ENCODE results near the gene DOCK9. TPM values are rescaled to one million over a fixed set of nuclear protein-coding genes. Genes with fewer than 3 reads are reported as not detected.

DOCK9 gene
- total and polyA plus RNA-seq, 2 donors (not counting 1 experiment from before 2014, with no cell fraction given): 18.2 TPM

GRCh38 chr13:98880677-98881076, 97.2 kb downstream of the DOCK9 start:
- Histone ChIP-seq H4K20me1 (ENCODE audit: control insufficient read depth, extremely low read depth, insufficient read depth, low read length) (no peaks in the 10 kb centered on the region), H3K36me3 (ENCODE audit: control insufficient read depth, insufficient read depth, low read length) (no peaks in the 10 kb centered on the region), H3K27ac (ENCODE audit: insufficient read depth, low read length) (no peak overlapping the region), H3K4me2 (ENCODE audit: extremely low read depth, insufficient read depth, low read length) (no peak overlapping the region), H3K4me1 (ENCODE audit: control insufficient read depth, extremely low read depth, insufficient read depth, low read length) (no peaks in the 10 kb centered on the region), H3K9me3 (ENCODE audit: control insufficient read depth, insufficient read depth, low read depth, low read length) (no peaks in the 10 kb centered on the region), H3K9ac (ENCODE audit: insufficient read depth, low read length) (no peak overlapping the region), H2AFZ (ENCODE audit: low read length) (no peak overlapping the region), H3K79me2 (ENCODE audit: control insufficient read depth, insufficient read depth, low read length) (no peaks in the 10 kb centered on the region), H3K27me3 (ENCODE audit: control insufficient read depth, insufficient read depth, low read length) (no peaks in the 10 kb centered on the region), H3K4me3 (replicated peaks in 1 of 4; ENCODE audit: control extremely low read depth in 1 of 4, insufficient read depth in 1 of 4, low read depth in 3 of 4, low read length in 4 of 4) (no peak overlapping the region)
- TF ChIP-seq CTCF (conservative IDR thresholded peaks at IDR 0.05 in 1 of 2, IDR thresholded peaks at IDR 0.05 in 1 of 2; ENCODE audit: low read depth in 1 of 2, low read length in 2 of 2): no peak
- no peak for TF ChIP-seq EZH2 (IDR thresholded peaks at IDR 0.05; ENCODE audit: low read length, missing control alignments)
- DNase-seq (ENCODE audit: low read depth in 2 of 2): no peak

GRCh38 chr13:98879957-98880356, 97.9 kb downstream of the DOCK9 start:
- DNase-seq (ENCODE audit: low read depth in 2 of 2): no peak
- H3K4me1 ChIP-seq (ENCODE audit: control insufficient read depth, extremely low read depth, insufficient read depth, low read length): no peaks in the 10 kb centered on the region
- H3K4me2 ChIP-seq (ENCODE audit: extremely low read depth, insufficient read depth, low read length): no peak overlapping the region
- H3K27ac ChIP-seq (ENCODE audit: insufficient read depth, low read length): no peak overlapping the region
- TF ChIP-seq CTCF (conservative IDR thresholded peaks at IDR 0.05 in 1 of 2, IDR thresholded peaks at IDR 0.05 in 1 of 2; ENCODE audit: low read depth in 1 of 2, low read length in 2 of 2) (no peak), EZH2 (IDR thresholded peaks at IDR 0.05; ENCODE audit: low read length, missing control alignments) (no peak)
- no peaks in the 10 kb centered on the region for H3K9me3 ChIP-seq (ENCODE audit: control insufficient read depth, insufficient read depth, low read depth, low read length)
- H3K79me2 ChIP-seq (ENCODE audit: control insufficient read depth, insufficient read depth, low read length): no peaks in the 10 kb centered on the region
- H3K27me3 ChIP-seq (ENCODE audit: control insufficient read depth, insufficient read depth, low read length): no peaks in the 10 kb centered on the region
- H3K36me3 ChIP-seq (ENCODE audit: control insufficient read depth, insufficient read depth, low read length): no peaks in the 10 kb centered on the region
- H2AFZ ChIP-seq (ENCODE audit: low read length): no peak overlapping the region
- no peaks in the 10 kb centered on the region for H4K20me1 ChIP-seq (ENCODE audit: control insufficient read depth, extremely low read depth, insufficient read depth, low read length)
- H3K9ac ChIP-seq (ENCODE audit: insufficient read depth, low read length): no peak overlapping the region
- no peak overlapping the region for H3K4me3 ChIP-seq (replicated peaks in 1 of 4; ENCODE audit: control extremely low read depth in 1 of 4, insufficient read depth in 1 of 4, low read depth in 3 of 4, low read length in 4 of 4)

- H3K4me1 ChIP-seq (ENCODE audit: control insufficient read depth, extremely low read depth, insufficient read depth, low read length): no peaks in the 10 kb centered on the region
- H3K9ac ChIP-seq (ENCODE audit: insufficient read depth, low read length): no peak overlapping the region
- no peaks in the 10 kb centered on the region for H3K79me2 ChIP-seq (ENCODE audit: control insufficient read depth, insufficient read depth, low read length)
- TF ChIP-seq EZH2 (IDR thresholded peaks at IDR 0.05; ENCODE audit: low read length, missing control alignments) (no peak), CTCF (conservative IDR thresholded peaks at IDR 0.05 in 1 of 2, IDR thresholded peaks at IDR 0.05 in 1 of 2; ENCODE audit: low read depth in 1 of 2, low read length in 2 of 2) (peak in 1 of 2 donors; percentile 5)
- H3K36me3 ChIP-seq (ENCODE audit: control insufficient read depth, insufficient read depth, low read length): no peaks in the 10 kb centered on the region
- DNase-seq (ENCODE audit: low read depth in 2 of 2): no peak
- H2AFZ ChIP-seq (ENCODE audit: low read length): no peak overlapping the region
- no peaks in the 10 kb centered on the region for H3K9me3 ChIP-seq (ENCODE audit: control insufficient read depth, insufficient read depth, low read depth, low read length)
- no peaks in the 10 kb centered on the region for H3K27me3 ChIP-seq (ENCODE audit: control insufficient read depth, insufficient read depth, low read length)
- H3K27ac ChIP-seq (ENCODE audit: insufficient read depth, low read length): no peak overlapping the region
- H3K4me3 ChIP-seq (replicated peaks in 1 of 4; ENCODE audit: control extremely low read depth in 1 of 4, insufficient read depth in 1 of 4, low read depth in 3 of 4, low read length in 4 of 4): no peak overlapping the region
- H4K20me1 ChIP-seq (ENCODE audit: control insufficient read depth, extremely low read depth, insufficient read depth, low read length): no peaks in the 10 kb centered on the region
- H3K4me2 ChIP-seq (ENCODE audit: extremely low read depth, insufficient read depth, low read length): no peak overlapping the region
Observed at GRCh38 chr13:98879127-98879520, 98.7 kb downstream of the DOCK9 start.
